ENCODE measurements around the gene CRISP1. TPM values are rescaled to one million over a fixed set of nuclear protein-coding genes. Genes with fewer than 3 reads are reported as not detected.

CRISP1 gene
- total and polyA plus RNA-seq, 2 of the 8 experiments (the other 6 are each of a cell fraction or from before 2014, with no cell fraction given): not detected

- ChIA-PET CTCF (ENCODE audit: partially characterized antibody) (no interaction called here), POLR2A (ENCODE audit: partially characterized antibody) (no interaction called here)
- H3K79me1 ChIP-seq (ENCODE audit: low read depth, low read length): no peaks in the 10 kb centered on the region
- H3K4ac ChIP-seq (replicated peaks; ENCODE audit: insufficient read length, low read depth, low read length): no peak overlapping the region
- H3K36me3 ChIP-seq (ENCODE audit: control insufficient read depth in 2 of 4, insufficient read depth in 4 of 4, low read length in 3 of 4): no peaks in the 10 kb centered on the region
- no peak overlapping the region for H4K5ac ChIP-seq (ENCODE audit: insufficient read length, low read depth, low read length)
- H3K27me3 ChIP-seq (replicated peaks in 1 of 4; ENCODE audit: control insufficient read depth in 3 of 4, extremely low read depth in 1 of 4, insufficient read depth in 3 of 4, low read length in 3 of 4): no peaks in the 10 kb centered on the region
- no peak overlapping the region for H3K14ac ChIP-seq (ENCODE audit: insufficient read length)
- no peak overlapping the region for H2BK120ac ChIP-seq (replicated peaks; ENCODE audit: low read depth, low read length)
- H3K18ac ChIP-seq (ENCODE audit: extremely low read depth, low read length): no peak overlapping the region
- no peak overlapping the region for H3K4me2 ChIP-seq (ENCODE audit: insufficient read depth in 1 of 2, low read depth in 2 of 2, low read length in 2 of 2)
- FAIRE-seq: no peak
- no peak overlapping the region for H4K91ac ChIP-seq (replicated peaks; ENCODE audit: insufficient read length, low read length)
- no peak overlapping the region for H3K27ac ChIP-seq (ENCODE audit: low read depth, low read length)
- DNase-seq (ENCODE audit: low read depth in 1 of 2, low spot score in 2 of 2): no peak
- H2BK15ac ChIP-seq (ENCODE audit: low read length): no peak overlapping the region
- H2BK12ac ChIP-seq (ENCODE audit: low read depth, low read length): no peak overlapping the region
- no peak overlapping the region for H3K4me3 ChIP-seq (ENCODE audit: extremely low read depth in 1 of 4, insufficient read depth in 2 of 4, low read depth in 3 of 4, low read length in 4 of 4)
- 93% methylated on average over 2 of the region's 2 CpGs; no CpG with 5 or more reads in 1 of the 2 experiments for WGBS, 2 experiments (ENCODE audit: extremely low coverage in 1 of 2, insufficient coverage in 1 of 2, insufficient read length in 1 of 2, insufficient replicate concordance in 2 of 2, low coverage in 1 of 2, low lambda C conversion rate in 2 of 2, missing lambda C conversion rate in 1 of 2)
- H3K79me2 ChIP-seq (ENCODE audit: control insufficient read depth in 1 of 2, insufficient read depth in 2 of 2, low read length in 2 of 2): no peaks in the 10 kb centered on the region
- no peaks in the 10 kb centered on the region for H4K20me1 ChIP-seq (replicated peaks in 1 of 2; ENCODE audit: control insufficient read depth in 1 of 2, insufficient read depth in 2 of 2, low read length in 2 of 2)
- no peak overlapping the region for H4K8ac ChIP-seq (ENCODE audit: extremely low read depth, insufficient read depth, low read length)
- H3K23me2 ChIP-seq (ENCODE audit: low read depth, low read length): no peaks in the 10 kb centered on the region
- H3K9me3 ChIP-seq (ENCODE audit: insufficient read depth in 2 of 2, low read depth in 1 of 2, low read length in 1 of 2): no peaks in the 10 kb centered on the region
- H2BK5ac ChIP-seq (ENCODE audit: low read depth, low read length): no peak overlapping the region
- no peak overlapping the region for H3K23ac ChIP-seq (ENCODE audit: insufficient read length)
- H2AK5ac ChIP-seq (ENCODE audit: low read depth, low read length): no peak overlapping the region
- H3K9ac ChIP-seq (replicated peaks in 1 of 4; ENCODE audit: extremely low read depth in 1 of 4, low read depth in 3 of 4, low read length in 3 of 4): no peak overlapping the region
- no peaks in the 10 kb centered on the region for H3K4me1 ChIP-seq (replicated peaks in 1 of 4; ENCODE audit: control insufficient read depth in 3 of 4, insufficient read depth in 4 of 4, low read length in 3 of 4)
- no peak overlapping the region for H2AFZ ChIP-seq (ENCODE audit: low read length)
- no peak overlapping the region for H2BK20ac ChIP-seq (ENCODE audit: low read length)
- H3K56ac ChIP-seq (replicated peaks; ENCODE audit: insufficient read length, low read depth, low read length): no peak overlapping the region
- TF ChIP-seq SAP30 (IDR thresholded peaks at IDR 0.05; ENCODE audit: insufficient read depth, insufficient replicate concordance, low read length) (no peak), CHD2 (IDR thresholded peaks at IDR 0.05; ENCODE audit: low read length) (no peak), RBBP5 (IDR thresholded peaks at IDR 0.05; ENCODE audit: borderline replicate concordance, low read depth, low read length) (no peak), JUN (IDR thresholded peaks at IDR 0.05; ENCODE audit: low read depth, low read length) (no peak), HDAC2 (IDR thresholded peaks at IDR 0.05; ENCODE audit: borderline replicate concordance in 1 of 2, low read depth in 2 of 2, low read length in 2 of 2) (no peak), BACH1 (IDR thresholded peaks at IDR 0.05; ENCODE audit: low read length) (no peak), TAF7 (optimal IDR thresholded peaks at IDR 0.05; ENCODE audit: borderline replicate concordance, low read depth, low read length) (no peak), CBX8 (IDR thresholded peaks at IDR 0.05; ENCODE audit: borderline replicate concordance, low read depth, low read length) (no peak), SIRT6 (IDR thresholded peaks at IDR 0.05; ENCODE audit: low read length) (no peak), RNF2 (IDR thresholded peaks at IDR 0.05; ENCODE audit: borderline replicate concordance, low read depth, low read length, missing control alignments, poor library complexity, severe bottlenecking) (no peak), HDAC6 (IDR thresholded peaks at IDR 0.05; ENCODE audit: low read depth, low read length) (no peak), ASH2L (IDR thresholded peaks at IDR 0.05; ENCODE audit: low read length) (no peak), KDM4A (IDR thresholded peaks at IDR 0.05; ENCODE audit: low read depth, low read length, severe bottlenecking) (no peak)
- TF ChIP-seq, protein P1, sequence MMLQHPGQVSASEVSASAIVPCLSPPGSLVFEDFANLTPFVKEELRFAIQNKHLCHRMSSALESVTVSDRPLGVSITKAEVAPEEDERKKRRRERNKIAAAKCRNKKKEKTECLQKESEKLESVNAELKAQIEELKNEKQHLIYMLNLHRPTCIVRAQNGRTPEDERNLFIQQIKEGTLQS (IDR thresholded peaks at IDR 0.05; ENCODE audit: insufficient read depth, low read depth, low read length): no peak
Measured at GRCh38 chr6:49839957-49840356, 26.4 kb downstream of the CRISP1 start.

All from H1 (cell line).